Neuronal stem cell (in vitro differentiated cells): ENCODE data around the gene CENPO.

Experiments used
- DNase-seq: peaks from one replicate; pipeline ENCODE4 v3.0.0-alpha.2; 2013; ENCODE audit warnings: low spot score
- H2AFZ ChIP-seq: one replicate; pipeline ENCODE4 v1.6.1; 2013; ENCODE audit warnings: mild to moderate bottlenecking, low read length, inconsistent platforms
- H2AK5ac ChIP-seq: 2 replicates; pipeline ENCODE4 v1.6.1; 2013; ENCODE audit warnings: low read depth, mild to moderate bottlenecking, inconsistent platforms, low read length, moderate library complexity, mixed read lengths
- H2BK120ac ChIP-seq: 2 replicates; pipeline ENCODE4 v1.6.1; 2013; ENCODE audit warnings: low read depth, mild to moderate bottlenecking, inconsistent platforms, low read length, moderate library complexity, mixed read lengths
- H2BK12ac ChIP-seq: one replicate; pipeline ENCODE4 v1.6.1; 2013; ENCODE audit warnings: low read length, inconsistent platforms
- H2BK15ac ChIP-seq: 2 replicates; pipeline ENCODE4 v1.6.1; 2013; ENCODE audit warnings: mild to moderate bottlenecking, low read length, inconsistent platforms, mixed read lengths
- H2BK5ac ChIP-seq: one replicate; pipeline ENCODE4 v1.6.1; 2013; ENCODE audit warnings: inconsistent platforms, mild to moderate bottlenecking, low read length, moderate library complexity
- H3K14ac ChIP-seq: one replicate; pipeline ENCODE4 v1.6.1; 2013; ENCODE audit warnings: low read length, inconsistent platforms
- H3K18ac ChIP-seq: 2 replicates; pipeline ENCODE4 v1.6.1; 2013; ENCODE audit warnings: low read length, inconsistent platforms
- H3K23ac ChIP-seq: 2 replicates; pipeline ENCODE4 v1.6.1; 2013; ENCODE audit warnings: low read depth, mild to moderate bottlenecking, mixed read lengths, low read length, inconsistent platforms; ENCODE audit not compliant: poor library complexity
- H3K27ac ChIP-seq: replicated peaks from 3 replicates; pipeline ENCODE4 v1.5.1; 2013; ENCODE audit warnings: low read length, inconsistent platforms
- H3K27me3 ChIP-seq, 3 experiments: 2 replicates each; pipeline ENCODE4 v1.6.1; 2013; ENCODE audit warnings: low read length in 3 of 3, mild to moderate bottlenecking in 2 of 3, inconsistent platforms in 1 of 3, low read depth in 1 of 3, mixed read lengths in 1 of 3, moderate library complexity in 1 of 3; ENCODE audit not compliant: control insufficient read depth in 3 of 3, insufficient read depth in 3 of 3
- H3K36me3 ChIP-seq, 2 donors: replicated peaks in 1 of 2; 2 replicates each; pipeline ENCODE4 v1.6.1; 2013; ENCODE audit warnings: low read length in 2 of 2; ENCODE audit not compliant: control insufficient read depth in 2 of 2, insufficient read depth in 2 of 2
- H3K4ac ChIP-seq: 2 replicates; pipeline ENCODE4 v1.6.1; 2013; ENCODE audit warnings: inconsistent platforms, mild to moderate bottlenecking, low read length, moderate library complexity
- H3K4me1 ChIP-seq, 2 donors: 1 replicate in 1 of 2; 2 replicates in 1 of 2; pipeline ENCODE4 v1.6.1; 2013; ENCODE audit warnings: low read length in 2 of 2, low read depth in 1 of 2; ENCODE audit not compliant: control insufficient read depth in 2 of 2, insufficient read depth in 1 of 2
- H3K4me2 ChIP-seq: one replicate; pipeline ENCODE4 v1.6.1; 2013; ENCODE audit warnings: mild to moderate bottlenecking, low read length, inconsistent platforms; ENCODE audit not compliant: insufficient read depth, poor library complexity, severe bottlenecking
- H3K4me3 ChIP-seq, 2 donors: 2 replicates each; pipeline ENCODE4 v1.5.1; 2013; ENCODE audit warnings: low read length in 2 of 2, mild to moderate bottlenecking in 2 of 2, inconsistent platforms in 1 of 2, moderate library complexity in 1 of 2
- H3K79me1 ChIP-seq: one replicate; pipeline ENCODE4 v1.6.1; 2013; ENCODE audit warnings: low read depth, mild to moderate bottlenecking, inconsistent platforms, low read length, moderate library complexity
- H3K9ac ChIP-seq: one replicate; pipeline ENCODE4 v1.6.1; 2013; ENCODE audit warnings: mild to moderate bottlenecking, low read depth, low read length, inconsistent platforms; ENCODE audit not compliant: poor library complexity
- H3K9me3 ChIP-seq, 2 donors: replicated peaks in 1 of 2; 2 replicates each; pipeline versions ENCODE3 to v1.6.1; 2013; ENCODE audit warnings: low read length in 2 of 2, mild to moderate bottlenecking in 2 of 2, inconsistent platforms in 1 of 2, low read depth in 1 of 2, mixed read lengths in 1 of 2, moderate library complexity in 1 of 2; ENCODE audit not compliant: control insufficient read depth in 2 of 2, insufficient read depth in 1 of 2
- H4K8ac ChIP-seq: one replicate; pipeline ENCODE4 v1.6.1; 2013; ENCODE audit warnings: low read depth, mild to moderate bottlenecking, inconsistent platforms, low read length, moderate library complexity
- H4K91ac ChIP-seq: one replicate; pipeline ENCODE4 v1.6.1; 2013; ENCODE audit warnings: low read length, low read depth, mild to moderate bottlenecking, inconsistent platforms; ENCODE audit not compliant: poor library complexity
- WGBS, 2 donors: extraction: QIAGEN DNeasy Blood & Tissue Kit; methylation state at CpG; one replicate each; pipeline ENCODE4 v1.1.7; 2013; ENCODE audit warnings: missing lambda C conversion rate in 2 of 2, mixed read lengths in 1 of 2; ENCODE audit not compliant: insufficient read length in 2 of 2, insufficient replicate concordance in 1 of 2; ENCODE audit errors: extremely low coverage in 2 of 2; 5-methylcytosine and 5-hydroxymethylcytosine counted together

CENPO gene

GRCh38 chr2:24787532-24787931 is 5.7 kb upstream of the CENPO start:
- H3K27ac ChIP-seq, result no peak overlapping the region
- H3K9ac ChIP-seq, result no peak overlapping the region
- H3K79me1 ChIP-seq, result no peaks in the 10 kb centered on the region
- no peak overlapping the region for H3K4me3 ChIP-seq
- H3K4me1 ChIP-seq, result peaks cover 0 to 1% of the 10 kb centered on the region in 2 donors
- no peak for DNase-seq
- H3K23ac ChIP-seq, result no peak overlapping the region
- H2AFZ ChIP-seq, result no peak overlapping the region
- no peak overlapping the region for H3K4me2 ChIP-seq
- no peak overlapping the region for H4K91ac ChIP-seq
- 100% methylated on average over 1 of the region's 2 CpGs; no CpG with 5 or more reads in 1 of the 2 donors for WGBS, 2 donors
- H2BK12ac ChIP-seq, result no peak overlapping the region
- no peak overlapping the region for H4K8ac ChIP-seq
- H3K36me3 ChIP-seq, result peaks cover 0 to 6% of the 10 kb centered on the region in 2 donors
- no peak overlapping the region for H2AK5ac ChIP-seq
- H3K9me3 ChIP-seq, result no peaks in the 10 kb centered on the region
- no peak overlapping the region for H2BK5ac ChIP-seq
- no peak overlapping the region for H3K18ac ChIP-seq
- no peaks in the 10 kb centered on the region for H3K27me3 ChIP-seq
- no peak overlapping the region for H3K14ac ChIP-seq
- no peak overlapping the region for H2BK120ac ChIP-seq
- no peak overlapping the region for H2BK15ac ChIP-seq
- H3K4ac ChIP-seq, result no peak overlapping the region

GRCh38 chr2:24788816-24789215 is 4.4 kb upstream of the CENPO start:
- Histone ChIP-seq H3K4me2 (no peak overlapping the region), H3K27me3 (no peaks in the 10 kb centered on the region)

DNA sequence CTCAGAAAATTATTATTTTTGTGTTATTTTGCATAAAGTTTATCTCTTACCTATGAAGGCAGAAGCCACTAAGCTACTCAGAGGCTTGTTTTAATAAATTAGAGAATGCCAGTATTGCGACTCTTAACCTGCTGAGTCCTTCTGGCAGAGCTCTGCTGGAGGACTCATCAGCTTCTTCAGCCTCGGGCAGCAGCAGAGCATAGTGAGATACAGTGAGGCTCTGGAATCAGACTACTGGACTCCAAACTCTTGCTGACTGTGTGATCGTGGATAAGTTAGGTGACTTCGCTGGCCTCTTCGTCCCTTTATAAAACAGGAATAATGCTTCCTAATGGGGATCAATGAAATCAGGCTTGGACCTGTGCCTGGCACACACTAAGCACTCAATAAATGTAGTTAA is 1.8 kb upstream of the CENPO start:
- Histone ChIP-seq H2AFZ (peak overlapping the region; percentile 4), H3K27me3 (no peaks in the 10 kb centered on the region), H2AK5ac (no peak overlapping the region), H3K36me3 (peaks cover 4 to 29% of the 10 kb centered on the region in 2 donors), H2BK120ac (no peak overlapping the region), H2BK12ac (no peak overlapping the region), H3K79me1 (no peaks in the 10 kb centered on the region), H2BK15ac (no peak overlapping the region), H4K8ac (no peak overlapping the region), H2BK5ac (no peak overlapping the region), H3K4me1 (peaks cover 3 to 6% of the 10 kb centered on the region in 2 donors), H3K4ac (no peak overlapping the region), H3K18ac (no peak overlapping the region), H3K9ac (no peak overlapping the region), H3K27ac (no peak overlapping the region), H3K14ac (no peak overlapping the region), H3K4me2 (no peak overlapping the region), H3K9me3 (peaks cover 0 to 5% of the 10 kb centered on the region in 2 donors), H4K91ac (no peak overlapping the region), H3K4me3 (no peak overlapping the region), H3K23ac (no peak overlapping the region)
- no peak for DNase-seq
- WGBS, 2 donors, result no CpG with 5 or more reads among the region's 5 CpGs

More at GRCh38 chr2:24788816-24789215, 4.4 kb upstream of the CENPO start:
- Histone ChIP-seq H3K36me3 (peaks cover 0 to 6% of the 10 kb centered on the region in 2 donors), H4K91ac (no peak overlapping the region), H2AFZ (no peak overlapping the region), H2BK15ac (no peak overlapping the region), H2BK5ac (no peak overlapping the region), H3K4me1 (peaks cover 0 to 1% of the 10 kb centered on the region in 2 donors), H3K18ac (no peak overlapping the region), H2BK12ac (no peak overlapping the region), H3K4me3 (no peak overlapping the region), H2BK120ac (no peak overlapping the region), H3K9ac (no peak overlapping the region), H3K79me1 (no peaks in the 10 kb centered on the region), H3K23ac (no peak overlapping the region), H3K9me3 (no peaks in the 10 kb centered on the region), H3K14ac (no peak overlapping the region), H3K4ac (no peak overlapping the region), H3K27ac (no peak overlapping the region), H2AK5ac (no peak overlapping the region), H4K8ac (no peak overlapping the region)
- whole genome bisulfite sequencing, 2 donors, result no CpG with 5 or more reads among the region's 3 CpGs
- no peak for DNase-seq

- H3K27ac ChIP-seq, result peak overlapping the region; percentile 98
- no peak overlapping the region for H2BK12ac ChIP-seq
- no peak for DNase-seq
- peak overlapping the region; percentile 100 for H3K9ac ChIP-seq
- peaks cover 3 to 13% of the 10 kb centered on the region in 2 donors for H3K9me3 ChIP-seq
- no peak overlapping the region for H4K91ac ChIP-seq
- peaks cover 2% of the 10 kb centered on the region for H3K79me1 ChIP-seq
- WGBS, 2 donors, result no CpG with 5 or more reads among the region's 6 CpGs
- peak overlapping the region; percentile 96 for H3K23ac ChIP-seq
- H2BK120ac ChIP-seq, result no peak overlapping the region
- H3K4me3 ChIP-seq, result peak overlapping the region; percentile 78 to 88
- peaks cover 5 to 6% of the 10 kb centered on the region in 2 donors for H3K4me1 ChIP-seq
- H2BK15ac ChIP-seq, result peak overlapping the region; percentile 96
- no peak overlapping the region for H3K14ac ChIP-seq
- peak overlapping the region; percentile 99 for H2BK5ac ChIP-seq
- H3K4ac ChIP-seq, result no peak overlapping the region
- no peak overlapping the region for H2AK5ac ChIP-seq
- H3K18ac ChIP-seq, result peak overlapping the region; percentile 92
- peak overlapping the region; percentile 94 for H2AFZ ChIP-seq
- peaks cover 9 to 40% of the 10 kb centered on the region in 2 donors for H3K36me3 ChIP-seq
- H4K8ac ChIP-seq, result no peak overlapping the region
- no peaks in the 10 kb centered on the region for H3K27me3 ChIP-seq
- H3K4me2 ChIP-seq, result peak overlapping the region; percentile 57
These were observed 717 bp upstream of the CENPO start for GRCh38 chr2:24792542-24792873.
